SK-MEL-5 (cell line): ENCODE results near the gene KIF26B. TPM values are rescaled to one million over a fixed set of nuclear protein-coding genes. Genes with fewer than 3 reads are reported as not detected.

Experiments
- DNase-seq: peaks from one replicate; pipeline ENCODE4 v3.0.0-alpha.2; 2016; ENCODE audit warnings: low read depth, low spot score
- in situ Hi-C: cut with HindIII; loops from 2 replicates; pipeline ENCODE4 v1.10.0; 2016; ENCODE audit warnings: low sequenced_read_pairs, high pct_unique_total_duplicates, low pct_unique_long_range_greater_than_20kb
- total RNA-seq: library from RNA; depleted of rRNA; stranded (reverse); fragments of >200 nt; shearing (Covaris generic); gene quantifications from 2 replicates; pipeline ENCODE4 v1.2.3, GENCODE V29; 2014

The KIF26B gene
- total RNA-seq, 1 experiment from 2014 or later = 1.5 TPM

DNA sequence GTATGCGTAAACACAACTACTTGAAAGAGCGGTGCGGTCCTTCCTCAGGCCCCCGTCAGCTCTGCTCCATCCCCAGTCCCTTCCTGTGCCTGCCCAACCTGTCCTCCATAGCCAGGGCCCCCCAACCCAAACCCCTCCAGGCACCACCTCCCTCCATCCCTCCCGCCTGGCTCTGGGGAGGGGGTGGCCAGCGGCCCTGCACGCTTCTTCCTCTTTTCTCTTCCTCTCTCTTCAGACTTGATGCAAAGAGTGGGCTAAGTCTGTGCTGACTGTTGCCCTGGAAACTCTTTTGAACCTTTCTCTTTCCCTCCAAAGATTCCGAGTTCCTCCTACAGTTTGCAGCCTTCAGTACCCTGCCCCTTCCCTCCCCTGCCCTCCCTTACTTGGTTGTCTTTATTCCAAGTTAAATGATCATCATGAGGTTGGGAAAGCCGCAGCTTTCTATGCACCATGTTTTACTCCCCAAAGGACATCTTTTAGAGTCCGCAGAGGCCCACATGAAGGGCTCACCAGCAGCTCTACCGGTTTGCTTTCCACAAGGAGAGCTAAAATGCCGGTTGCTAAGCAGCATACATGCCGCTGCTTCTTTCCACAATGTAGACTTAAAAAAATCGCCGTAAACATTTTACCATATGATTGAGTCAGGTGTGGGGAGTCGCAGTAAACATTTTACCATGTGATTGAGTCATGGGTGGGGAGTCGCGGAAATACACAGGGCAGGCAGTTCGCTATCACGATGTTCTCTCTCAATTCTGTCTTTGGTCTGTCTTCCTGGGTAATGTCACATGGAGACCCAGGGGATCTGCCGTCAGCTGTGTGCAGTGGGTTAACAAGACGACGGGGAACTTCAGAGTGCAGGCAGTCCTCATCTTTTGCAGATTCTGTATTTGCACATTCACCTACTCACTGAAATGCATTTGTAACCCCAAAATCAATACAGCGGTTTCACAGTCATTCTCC, 525.3 kb downstream of the KIF26B start:
- in situ Hi-C loops = no loop called here
- DNase-seq = no peak

DNA sequence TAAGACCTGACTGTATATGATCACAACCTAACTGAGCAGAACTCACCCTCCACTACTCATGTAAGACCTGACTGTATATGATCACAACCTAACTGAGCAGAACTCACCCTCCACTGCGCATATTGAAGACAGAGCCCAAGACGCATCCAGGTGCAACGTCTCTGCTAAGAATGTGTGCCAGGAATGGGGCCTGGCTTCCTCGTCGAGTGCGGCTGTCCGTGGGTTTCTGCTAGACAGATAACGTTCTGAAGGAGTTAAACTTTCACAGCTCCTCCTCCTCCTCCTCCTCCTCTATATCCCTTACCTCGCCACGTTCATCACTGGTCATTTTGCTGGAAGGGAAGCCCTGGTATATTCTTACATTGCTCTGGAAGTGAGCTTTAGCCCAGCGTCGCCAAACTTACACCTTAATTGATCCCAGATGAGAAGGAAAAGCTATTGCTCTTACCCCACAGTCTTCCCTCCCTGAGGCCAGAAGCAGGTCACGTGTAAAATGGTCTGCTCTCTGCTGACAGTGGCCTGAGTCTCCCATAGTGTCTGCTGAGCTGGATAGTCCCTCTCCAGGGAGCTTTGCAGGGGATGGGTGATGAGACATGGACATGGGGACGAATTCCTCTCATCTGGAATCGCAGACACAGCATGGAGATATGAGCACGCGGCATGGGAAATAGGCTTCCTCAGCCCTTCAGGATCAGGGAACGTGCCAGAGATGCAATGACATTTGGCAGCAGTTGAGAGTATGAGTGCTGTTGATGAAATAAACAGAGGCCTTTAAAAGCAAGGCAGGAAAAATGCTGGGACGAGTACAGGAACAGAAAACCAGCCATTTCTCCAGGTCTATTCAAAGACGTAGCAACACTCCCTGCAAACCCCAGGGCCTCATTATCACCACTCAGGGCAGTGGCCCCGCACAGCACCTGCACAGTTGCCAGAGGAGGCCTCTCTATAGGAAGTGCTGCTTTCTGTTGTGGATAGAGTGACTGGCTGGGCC, 528.1 kb downstream of the KIF26B start:
- no peak for DNase-seq
- in situ Hi-C loops = no loop called here

DNA sequence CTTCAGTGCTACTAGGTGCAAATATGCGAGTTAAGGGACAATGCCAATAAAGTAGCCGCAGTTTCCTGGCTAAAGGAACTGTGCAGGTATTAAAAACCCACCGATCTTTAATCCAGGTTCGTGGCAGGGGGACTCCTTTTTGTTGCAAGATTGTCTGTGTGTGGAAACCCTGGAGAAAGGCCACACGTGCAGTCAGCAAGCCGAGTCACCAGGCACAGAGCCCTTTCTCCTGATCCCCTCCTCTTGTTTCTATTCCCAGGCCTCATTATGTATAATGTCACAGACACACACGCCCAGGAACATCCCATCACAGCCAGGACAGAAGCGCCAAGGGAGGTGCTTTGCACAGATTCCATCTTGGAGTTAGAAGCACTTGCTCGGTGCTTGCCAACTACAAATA, 528.9 kb downstream of the KIF26B start:
- no peak for DNase-seq
- in situ Hi-C loops = no loop called here

DNA sequence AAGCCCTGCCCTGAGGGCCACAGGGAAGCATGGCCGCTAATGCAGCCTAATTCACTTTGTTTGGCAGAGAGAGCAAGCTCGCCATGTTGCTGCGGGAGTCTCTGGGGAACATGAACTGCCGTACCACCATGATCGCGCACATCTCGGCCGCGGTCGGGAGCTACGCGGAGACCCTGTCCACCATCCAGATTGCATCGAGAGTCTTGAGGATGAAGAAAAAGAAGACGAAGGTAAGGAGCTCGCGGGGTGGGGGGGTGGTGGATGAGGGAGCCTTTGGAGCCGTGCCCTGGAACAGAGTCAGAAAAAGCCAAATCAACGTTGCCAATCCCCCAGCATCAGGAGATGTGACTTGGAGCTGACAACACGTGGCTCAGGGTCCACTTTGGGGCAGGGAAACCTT, 529.4 kb downstream of the KIF26B start:
- no peak for DNase-seq
- in situ Hi-C loops = no loop called here

DNA sequence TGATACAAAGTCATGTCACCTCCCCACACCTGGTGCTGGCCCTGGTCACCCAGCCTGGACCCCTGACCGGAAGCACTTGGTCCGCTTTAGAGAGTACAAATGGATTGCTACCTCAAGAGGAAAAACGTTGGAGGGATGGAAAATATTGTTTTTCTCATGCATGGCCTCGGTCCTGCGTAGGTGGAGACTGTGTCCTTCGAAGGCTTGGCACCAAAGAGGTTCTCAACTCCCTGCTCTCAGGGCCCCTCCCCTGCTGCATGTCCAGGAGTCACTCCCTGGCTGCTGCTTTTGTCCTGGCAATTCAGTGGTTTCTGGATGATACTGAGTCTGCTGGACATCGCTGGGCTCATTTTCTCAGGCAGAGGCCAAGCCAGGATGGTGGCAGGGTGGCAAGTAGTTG, 529.8 kb downstream of the KIF26B start:
- in situ Hi-C loops = no loop called here

DNA sequence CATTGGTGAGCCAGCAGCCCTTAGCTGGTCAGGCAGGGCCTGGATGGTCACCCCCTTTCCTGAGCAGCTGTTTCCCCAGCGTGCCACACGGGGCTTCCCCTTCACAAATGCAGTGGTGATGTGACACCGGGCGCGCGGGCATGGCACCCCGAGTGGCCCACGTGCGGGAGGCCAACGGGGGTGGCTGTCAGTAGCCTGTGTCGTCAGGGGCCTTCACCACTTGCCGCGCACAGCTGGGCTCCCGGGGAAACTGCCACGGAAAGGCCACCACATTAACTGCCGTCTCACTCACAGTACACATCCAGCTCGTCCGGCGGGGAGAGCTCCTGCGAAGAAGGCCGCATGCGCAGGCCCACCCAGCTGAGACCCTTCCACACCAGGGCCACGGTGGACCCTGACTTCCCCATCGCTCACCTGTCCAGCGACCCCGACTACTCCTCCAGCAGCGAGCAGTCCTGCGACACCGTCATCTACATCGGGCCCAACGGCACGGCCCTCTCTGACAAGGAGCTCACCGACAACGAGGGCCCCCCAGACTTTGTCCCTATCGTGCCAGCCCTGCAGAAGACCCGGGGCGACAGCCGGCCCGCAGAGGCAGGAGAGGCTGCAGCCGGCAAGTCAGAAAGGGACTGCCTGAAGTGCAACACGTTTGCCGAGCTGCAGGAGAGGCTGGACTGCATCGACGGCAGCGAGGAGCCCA, 530.5 kb downstream of the KIF26B start:
- no peak for DNase-seq
- in situ Hi-C loops = no loop called here

More for the DNA sequence above, 529.8 kb downstream of the KIF26B start:
- DNase-seq = no peak

DNA sequence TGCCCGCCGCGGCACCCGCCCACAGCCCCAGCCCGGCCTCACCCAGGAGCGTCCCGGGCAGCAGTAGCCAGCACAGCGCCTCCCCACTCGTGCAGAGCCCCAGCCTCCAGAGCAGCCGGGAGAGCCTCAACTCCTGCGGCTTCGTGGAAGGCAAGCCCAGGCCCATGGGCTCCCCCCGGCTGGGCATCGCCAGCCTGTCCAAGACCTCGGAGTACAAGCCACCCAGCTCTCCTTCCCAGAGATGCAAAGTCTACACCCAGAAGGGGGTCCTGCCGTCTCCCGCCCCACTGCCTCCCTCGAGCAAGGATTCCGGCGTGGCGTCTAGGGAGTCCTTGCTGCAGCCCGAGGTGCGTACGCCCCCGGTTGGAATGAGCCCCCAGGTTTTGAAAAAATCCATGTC, 531.2 kb downstream of the KIF26B start:
- in situ Hi-C loops = no loop called here
- DNase-seq = no peak

DNA sequence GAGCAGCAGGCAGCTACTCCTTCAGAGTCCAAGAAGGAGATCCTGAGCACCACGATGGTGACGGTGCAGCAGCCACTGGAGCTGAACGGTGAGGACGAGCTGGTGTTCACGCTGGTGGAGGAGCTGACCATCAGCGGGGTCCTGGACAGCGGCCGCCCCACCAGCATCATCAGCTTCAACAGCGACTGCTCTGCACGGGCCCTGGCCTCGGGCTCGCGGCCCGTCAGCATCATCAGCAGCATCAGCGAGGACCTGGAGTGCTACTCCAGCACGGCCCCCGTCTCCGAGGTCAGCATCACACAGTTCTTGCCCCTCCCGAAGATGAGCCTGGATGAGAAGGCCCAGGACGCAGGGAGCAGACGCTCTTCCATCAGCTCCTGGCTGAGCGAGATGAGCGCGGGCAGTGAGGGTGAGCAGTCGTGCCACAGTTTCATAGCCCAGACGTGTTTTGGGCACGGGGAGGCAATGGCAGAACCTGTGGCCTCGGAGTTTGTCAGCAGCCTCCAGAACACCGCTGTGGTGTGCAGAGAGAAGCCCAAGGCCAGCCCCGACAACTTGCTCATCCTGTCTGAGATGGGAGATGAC, 531.8 kb downstream of the KIF26B start:
- no peak for DNase-seq
- in situ Hi-C loops = no loop called here

DNA sequence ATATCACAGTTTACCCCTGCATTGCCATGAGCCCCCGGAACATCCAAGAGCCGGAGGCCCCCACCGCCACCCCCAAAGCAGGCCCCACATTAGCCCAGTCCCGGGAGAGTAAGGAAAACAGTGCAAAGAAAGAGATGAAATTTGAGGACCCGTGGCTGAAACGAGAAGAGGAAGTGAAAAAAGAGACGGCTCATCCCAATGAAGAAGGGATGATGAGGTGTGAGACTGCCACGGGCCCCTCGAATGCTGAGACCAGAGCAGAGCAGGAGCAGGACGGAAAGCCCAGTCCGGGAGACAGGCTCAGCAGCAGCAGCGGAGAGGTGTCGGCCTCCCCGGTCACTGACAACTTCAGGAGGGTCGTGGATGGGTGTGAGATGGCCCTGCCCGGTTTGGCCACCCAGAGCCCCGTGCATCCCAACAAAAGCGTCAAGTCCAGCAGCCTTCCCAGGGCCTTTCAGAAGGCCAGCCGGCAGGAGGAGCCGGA, 532.4 kb downstream of the KIF26B start:
- in situ Hi-C loops = no loop called here
- no peak for DNase-seq

DNA sequence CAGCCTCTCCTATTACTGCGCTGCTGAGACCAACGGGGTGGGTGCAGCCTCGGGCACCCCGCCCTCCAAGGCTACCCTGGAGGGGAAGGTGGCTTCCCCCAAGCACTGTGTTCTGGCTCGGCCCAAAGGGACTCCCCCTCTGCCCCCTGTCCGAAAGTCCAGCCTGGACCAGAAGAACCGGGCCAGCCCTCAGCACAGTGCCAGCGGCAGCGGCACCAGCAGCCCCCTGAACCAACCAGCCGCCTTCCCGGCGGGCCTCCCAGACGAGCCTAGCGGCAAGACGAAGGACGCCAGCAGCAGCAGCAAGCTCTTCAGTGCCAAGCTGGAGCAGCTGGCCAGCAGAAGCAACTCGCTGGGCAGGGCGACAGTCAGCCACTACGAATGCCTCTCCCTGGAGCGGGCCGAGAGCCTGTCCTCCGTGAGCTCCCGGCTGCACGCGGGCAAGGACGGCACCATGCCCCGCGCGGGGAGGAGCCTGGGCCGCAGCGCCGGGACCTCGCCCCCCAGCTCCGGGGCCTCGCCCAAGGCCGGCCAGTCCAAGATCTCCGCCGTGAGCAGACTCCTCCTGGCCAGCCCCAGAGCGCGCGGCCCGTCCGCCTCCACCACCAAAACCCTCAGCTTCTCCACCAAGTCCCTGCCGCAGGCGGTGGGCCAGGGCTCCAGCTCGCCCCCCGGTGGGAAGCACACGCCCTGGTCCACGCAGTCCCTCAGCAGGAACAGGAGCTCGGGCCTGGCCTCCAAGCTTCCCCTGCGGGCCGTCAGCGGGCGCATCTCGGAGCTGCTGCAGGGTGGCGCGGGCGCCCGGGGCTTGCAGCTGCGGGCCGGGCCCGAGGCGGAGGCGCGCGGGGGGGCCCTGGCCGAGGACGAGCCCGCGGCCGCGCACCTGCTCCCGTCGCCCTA, 533.1 kb downstream of the KIF26B start:
- no peak for DNase-seq
- in situ Hi-C loops = no loop called here

DNA sequence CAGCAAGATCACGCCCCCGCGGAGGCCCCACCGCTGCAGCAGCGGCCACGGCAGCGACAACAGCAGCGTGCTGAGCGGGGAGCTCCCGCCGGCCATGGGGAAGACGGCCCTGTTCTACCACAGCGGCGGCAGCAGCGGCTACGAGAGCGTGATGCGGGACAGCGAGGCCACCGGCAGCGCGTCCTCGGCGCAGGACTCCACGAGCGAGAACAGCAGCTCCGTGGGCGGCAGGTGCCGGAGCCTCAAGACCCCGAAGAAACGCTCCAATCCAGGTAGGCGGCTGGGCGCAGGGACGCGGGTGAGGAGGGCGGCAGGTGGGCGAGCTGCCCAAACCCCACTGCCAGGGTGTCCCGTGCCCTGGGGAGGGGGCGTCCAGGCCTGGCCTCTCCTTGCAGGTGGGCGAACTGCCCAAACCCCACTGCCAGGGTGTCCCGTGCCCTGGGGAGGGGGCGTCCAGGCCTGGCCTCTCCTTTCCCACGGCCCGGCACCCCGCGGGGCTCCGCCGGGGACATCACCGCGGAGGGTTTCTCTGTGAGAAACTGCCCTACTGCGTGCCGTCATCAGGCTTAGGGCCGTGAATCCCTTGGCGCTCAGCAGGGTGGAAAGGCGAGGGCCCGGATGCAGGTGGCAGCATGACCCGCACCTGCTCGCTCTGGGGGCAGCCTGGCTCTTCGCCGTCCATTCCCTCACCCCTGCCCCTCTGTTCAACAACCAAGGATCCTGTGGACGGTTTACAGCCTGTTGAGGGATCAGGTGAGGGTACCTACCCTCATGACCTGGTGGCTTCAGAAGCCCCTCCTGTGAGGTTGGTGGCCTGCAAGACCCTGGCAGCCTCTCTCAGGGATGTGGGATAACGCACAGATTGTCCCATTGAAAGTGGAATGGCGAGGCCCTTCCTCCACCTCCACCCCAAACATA, 534.0 kb downstream of the KIF26B start:
- in situ Hi-C loops = no loop called here
- no peak for DNase-seq

DNA sequence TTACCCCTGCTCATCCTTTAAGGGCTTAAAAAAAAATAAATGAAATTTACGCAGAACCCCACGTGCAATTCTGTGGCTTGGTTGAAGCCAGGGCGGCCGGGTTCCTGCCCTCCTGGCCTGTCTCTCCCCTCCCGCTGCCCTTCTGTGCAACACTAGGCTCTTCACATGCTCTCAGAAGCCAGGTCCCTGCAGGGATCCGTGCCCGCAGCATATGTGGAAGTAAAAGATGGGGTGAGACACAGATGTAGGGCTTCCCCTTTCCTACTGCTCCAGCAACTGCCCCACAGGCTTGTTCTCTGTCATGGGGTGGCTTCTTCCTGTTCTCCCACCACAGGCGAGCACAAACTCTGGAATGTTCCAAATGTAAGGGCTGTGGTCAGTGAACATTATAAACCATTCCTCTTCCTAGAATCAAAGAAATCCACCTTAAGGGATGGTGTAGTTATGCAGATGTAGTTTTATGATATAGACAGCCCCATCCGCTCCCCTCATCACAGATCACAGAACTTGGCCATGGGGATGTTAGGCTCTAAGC, 535.4 kb downstream of the KIF26B start:
- in situ Hi-C loops = no loop called here
- no peak for DNase-seq

DNA sequence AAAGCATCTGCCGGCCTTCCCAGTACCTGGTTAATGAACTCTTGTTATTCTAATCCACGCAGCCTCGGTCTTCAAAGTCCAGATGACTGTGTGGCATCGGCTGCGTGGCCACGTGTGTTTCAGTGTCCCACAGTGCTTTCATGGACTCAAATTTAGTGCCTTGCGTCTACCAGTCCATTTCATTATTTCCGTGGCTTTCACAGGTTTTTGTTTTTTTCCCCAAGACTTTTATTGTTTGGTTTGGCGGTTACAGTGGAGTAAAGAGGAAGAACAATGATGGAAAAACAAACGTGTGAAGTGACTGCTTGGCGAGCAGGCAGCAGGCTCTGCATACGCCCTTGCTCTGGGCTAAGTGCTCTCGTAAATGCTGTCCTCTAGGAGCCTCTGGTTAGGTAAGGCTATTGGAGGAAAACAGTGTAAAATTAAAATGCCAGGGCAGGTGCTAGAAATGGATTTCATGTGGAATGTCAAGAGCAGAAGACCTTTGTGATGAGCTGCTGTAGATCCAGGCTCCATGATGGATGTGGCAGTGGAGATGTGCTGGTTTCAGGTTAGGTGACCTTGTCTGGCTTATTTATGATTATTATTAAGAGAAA, 536.3 kb downstream of the KIF26B start:
- in situ Hi-C loops = no loop called here
- no peak for DNase-seq

DNA sequence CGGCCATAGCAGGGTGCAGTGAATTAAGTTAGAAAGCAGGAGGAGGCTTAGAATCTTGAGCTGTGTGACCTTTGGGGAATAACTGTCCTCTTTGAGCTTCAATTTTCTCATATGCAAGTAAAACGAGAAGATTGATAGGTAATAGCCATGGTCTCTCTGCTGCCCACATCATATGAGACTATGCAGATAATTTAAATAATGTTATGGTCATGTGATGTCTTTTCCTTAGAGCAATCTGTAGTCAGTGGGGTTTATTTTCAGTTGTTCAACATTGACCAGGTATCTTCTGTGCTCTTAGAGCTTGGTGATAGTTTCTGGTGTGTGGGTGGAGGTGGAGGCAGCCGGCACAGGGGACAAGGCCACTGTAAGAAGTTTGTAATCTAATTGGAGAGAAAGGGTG, 537.1 kb downstream of the KIF26B start:
- in situ Hi-C loops = no loop called here
- DNase-seq = no peak

DNA sequence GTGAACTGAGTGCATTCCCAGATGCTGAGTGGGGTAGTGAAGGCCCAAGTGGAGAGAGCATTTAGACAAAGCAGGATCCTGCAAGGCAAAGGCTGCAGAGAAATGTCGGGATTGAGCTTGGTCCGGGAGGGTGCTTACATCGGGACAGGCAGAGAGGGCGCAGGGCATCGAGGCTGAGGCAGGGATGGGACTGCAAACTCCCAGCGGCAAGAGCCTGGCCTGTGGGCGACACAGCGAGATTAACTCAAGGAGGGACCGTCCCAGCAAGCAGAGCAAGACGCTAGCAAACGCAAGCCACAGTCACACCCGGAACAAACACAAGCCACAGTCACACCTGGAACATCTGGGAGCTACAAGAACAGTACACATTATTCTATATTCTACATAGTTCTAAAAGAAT, 537.5 kb downstream of the KIF26B start:
- in situ Hi-C loops = no loop called here

More for the DNA sequence above, 537.5 kb downstream of the KIF26B start:
- no peak for DNase-seq
